ENCODE data around the gene ZSWIM8. TPM values are rescaled to one million over a fixed set of nuclear protein-coding genes. Genes with fewer than 3 reads are reported as not detected.

The ZSWIM8 gene
- total and polyA plus RNA-seq, 2 experiments from 2014 or later = 20.5 to 30.4 TPM

GRCh38 chr10:73807471-73807870 is 22.1 kb downstream of the ZSWIM8 start:
- Histone ChIP-seq H3K4me1 (ENCODE audit: insufficient read depth) (peaks cover 7% of the 10 kb centered on the region), H3K79me2 (replicated peaks; ENCODE audit: insufficient read depth) (no peaks in the 10 kb centered on the region), H3F3A (replicated peaks; ENCODE audit: low read depth) (0 out of 2 replicates have a peak, but pooled peaks cover 2% of the 10 kb centered on the region), H2AFZ (no peak overlapping the region), H4K20me1 (replicated peaks; ENCODE audit: insufficient read depth) (0 out of 2 replicates have a peak, but pooled peaks cover 3% of the 10 kb centered on the region), H3K27me3 (ENCODE audit: insufficient read depth) (no peaks in the 10 kb centered on the region), H3K4me2 (no peak overlapping the region), H3K4me3 (no peak overlapping the region), H3K9me2 (ENCODE audit: insufficient read depth) (no peaks in the 10 kb centered on the region), H3K36me3 (ENCODE audit: insufficient read depth) (peaks cover 3% of the 10 kb centered on the region; the same call in 1 of the 2 replicates), H3K27ac (ENCODE audit: low read depth) (no peak overlapping the region)
- Mint-ChIP-seq H3K27ac (no peak overlapping the region), H3K4me3 (no peak overlapping the region), H3K27me3 (ENCODE audit: insufficient read depth, low read depth, poor library complexity) (peaks cover 9% of the 10 kb centered on the region), H3K4me1 (peaks cover 5% of the 10 kb centered on the region), H3K36me3 (ENCODE audit: low read depth) (peaks cover 50% of the 10 kb centered on the region), H3K9me3 (no peaks in the 10 kb centered on the region)
- TF ChIP-seq CTCF (conservative IDR thresholded peaks at IDR 0.05; ENCODE audit: low read depth in 2 of 2) (no peak), POLR2AphosphoS5 (IDR thresholded peaks at IDR 0.05; ENCODE audit: low read depth) (no peak), ZNF462 (CRISPR knock-in tag; IDR thresholded peaks at IDR 0.05) (no peak), EZH2 (IDR thresholded peaks at IDR 0.05; ENCODE audit: low read depth, unreplicated experiment) (no peak), NANOG (IDR thresholded peaks at IDR 0.05; ENCODE audit: borderline replicate concordance) (no peak)
- DNase-seq (ENCODE audit: low spot score) = no peak
- no peak for ATAC-seq

Data from GM23338 (cell line).